Astrocyte (in vitro differentiated cells and primary cell): ENCODE results near the gene ANGEL2.
"Not testable (repeated sequence)": the region's sequence is repeated elsewhere in the genome, so short reads cannot be mapped to it uniquely, and the experiment has no call there.

Experiments used
- CTCF ChIP-seq: IDR thresholded peaks from 2 replicates; pipeline ENCODE4 v1.5.1; 2011; ENCODE audit warnings: low read depth, mild to moderate bottlenecking, inconsistent platforms, low read length, moderate library complexity; ENCODE audit not compliant: insufficient read depth
- EZH2 ChIP-seq: IDR thresholded peaks from 2 replicates; pipeline ENCODE4 v1.6.1; 2012; ENCODE audit warnings: mild to moderate bottlenecking, low read length, inconsistent platforms; ENCODE audit not compliant: insufficient read depth

- TF ChIP-seq CTCF, EZH2: not testable (repeated sequence)
Observed at GRCh38 chr1:213045321-213046226, 29.9 kb upstream of the ANGEL2 start.
